Epithelial cell of proximal tubule (primary cell): Measurements from ENCODE around the gene PLK3. TPM values are rescaled to one million over a fixed set of nuclear protein-coding genes. Genes with fewer than 3 reads are reported as not detected.
A peak's percentile ranks its signal among the peaks of the same experiment; 100 is the strongest.

Experiments used
- DNase-seq: peaks from one replicate; pipeline ENCODE4 v3.0.0-alpha.2; 2011; ENCODE audit warnings: low read depth
- H3K4me3 ChIP-seq: 2 replicates; pipeline ENCODE4 v1.5.1; 2011; ENCODE audit warnings: low read depth, mild to moderate bottlenecking, low read length
- total RNA-seq: library from RNA; depleted of rRNA; stranded (reverse); fragments of >200 nt; gene quantifications from 2 replicates; pipeline ENCODE4 v1.2.3, GENCODE V29; 2015
- TF ChIP-seq, protein P1 (sequence below): conservative IDR thresholded peaks from 2 replicates; pipeline ENCODE4 v1.5.1; 2012; ENCODE audit warnings: low read depth, mild to moderate bottlenecking, low read length

The PLK3 gene
- total RNA-seq, 1 donor from 2014 or later, result 51.1 TPM

DNA sequence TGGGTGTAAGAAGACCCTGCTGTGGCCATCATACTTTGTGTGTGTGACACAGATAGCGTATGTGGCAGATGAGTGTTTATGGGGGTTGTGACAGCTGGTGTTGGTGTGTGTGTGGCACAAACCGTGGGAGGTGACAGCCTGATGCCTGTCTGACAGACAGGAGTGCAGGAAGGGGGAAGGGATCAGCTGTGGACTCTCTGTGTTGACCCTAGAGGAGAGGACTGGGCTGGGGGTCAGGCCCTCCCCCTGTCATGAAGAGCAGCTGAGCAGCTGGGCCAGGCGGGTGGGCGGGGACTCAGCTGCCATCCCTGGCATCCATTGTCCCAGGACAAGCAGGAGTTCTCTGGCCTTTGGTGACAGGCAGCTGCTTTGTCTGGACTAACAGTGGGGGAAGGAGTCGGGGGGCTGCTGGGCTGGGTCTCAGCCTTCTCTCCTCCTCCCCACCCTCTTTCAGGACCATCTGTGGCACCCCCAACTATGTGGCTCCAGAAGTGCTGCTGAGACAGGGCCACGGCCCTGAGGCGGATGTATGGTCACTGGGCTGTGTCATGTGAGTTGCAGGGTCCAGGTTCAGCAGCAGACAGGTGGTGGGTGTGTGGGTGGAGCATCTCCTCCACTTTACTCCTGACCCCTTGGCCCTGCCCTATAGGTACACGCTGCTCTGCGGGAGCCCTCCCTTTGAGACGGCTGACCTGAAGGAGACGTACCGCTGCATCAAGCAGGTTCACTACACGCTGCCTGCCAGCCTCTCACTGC is 2.3 kb downstream of the PLK3 start:
- no peak for DNase-seq
- TF ChIP-seq, protein P1, sequence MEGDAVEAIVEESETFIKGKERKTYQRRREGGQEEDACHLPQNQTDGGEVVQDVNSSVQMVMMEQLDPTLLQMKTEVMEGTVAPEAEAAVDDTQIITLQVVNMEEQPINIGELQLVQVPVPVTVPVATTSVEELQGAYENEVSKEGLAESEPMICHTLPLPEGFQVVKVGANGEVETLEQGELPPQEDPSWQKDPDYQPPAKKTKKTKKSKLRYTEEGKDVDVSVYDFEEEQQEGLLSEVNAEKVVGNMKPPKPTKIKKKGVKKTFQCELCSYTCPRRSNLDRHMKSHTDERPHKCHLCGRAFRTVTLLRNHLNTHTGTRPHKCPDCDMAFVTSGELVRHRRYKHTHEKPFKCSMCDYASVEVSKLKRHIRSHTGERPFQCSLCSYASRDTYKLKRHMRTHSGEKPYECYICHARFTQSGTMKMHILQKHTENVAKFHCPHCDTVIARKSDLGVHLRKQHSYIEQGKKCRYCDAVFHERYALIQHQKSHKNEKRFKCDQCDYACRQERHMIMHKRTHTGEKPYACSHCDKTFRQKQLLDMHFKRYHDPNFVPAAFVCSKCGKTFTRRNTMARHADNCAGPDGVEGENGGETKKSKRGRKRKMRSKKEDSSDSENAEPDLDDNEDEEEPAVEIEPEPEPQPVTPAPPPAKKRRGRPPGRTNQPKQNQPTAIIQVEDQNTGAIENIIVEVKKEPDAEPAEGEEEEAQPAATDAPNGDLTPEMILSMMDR, result no peak

DNA sequence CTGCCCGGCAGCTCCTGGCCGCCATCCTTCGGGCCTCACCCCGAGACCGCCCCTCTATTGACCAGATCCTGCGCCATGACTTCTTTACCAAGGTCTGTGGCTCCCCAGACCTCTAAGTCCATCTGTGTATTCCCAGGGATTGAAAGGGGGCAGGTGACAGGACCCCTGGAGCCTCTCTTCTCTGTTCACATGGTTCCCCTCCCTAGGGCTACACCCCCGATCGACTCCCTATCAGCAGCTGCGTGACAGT is 2.8 kb downstream of the PLK3 start:
- peak overlapping the region; percentile 93 for H3K4me3 ChIP-seq
- TF ChIP-seq, protein P1, result no peak

More for the DNA sequence above, 2.3 kb downstream of the PLK3 start:
- peak overlapping the region; percentile 93 for H3K4me3 ChIP-seq

DNA sequence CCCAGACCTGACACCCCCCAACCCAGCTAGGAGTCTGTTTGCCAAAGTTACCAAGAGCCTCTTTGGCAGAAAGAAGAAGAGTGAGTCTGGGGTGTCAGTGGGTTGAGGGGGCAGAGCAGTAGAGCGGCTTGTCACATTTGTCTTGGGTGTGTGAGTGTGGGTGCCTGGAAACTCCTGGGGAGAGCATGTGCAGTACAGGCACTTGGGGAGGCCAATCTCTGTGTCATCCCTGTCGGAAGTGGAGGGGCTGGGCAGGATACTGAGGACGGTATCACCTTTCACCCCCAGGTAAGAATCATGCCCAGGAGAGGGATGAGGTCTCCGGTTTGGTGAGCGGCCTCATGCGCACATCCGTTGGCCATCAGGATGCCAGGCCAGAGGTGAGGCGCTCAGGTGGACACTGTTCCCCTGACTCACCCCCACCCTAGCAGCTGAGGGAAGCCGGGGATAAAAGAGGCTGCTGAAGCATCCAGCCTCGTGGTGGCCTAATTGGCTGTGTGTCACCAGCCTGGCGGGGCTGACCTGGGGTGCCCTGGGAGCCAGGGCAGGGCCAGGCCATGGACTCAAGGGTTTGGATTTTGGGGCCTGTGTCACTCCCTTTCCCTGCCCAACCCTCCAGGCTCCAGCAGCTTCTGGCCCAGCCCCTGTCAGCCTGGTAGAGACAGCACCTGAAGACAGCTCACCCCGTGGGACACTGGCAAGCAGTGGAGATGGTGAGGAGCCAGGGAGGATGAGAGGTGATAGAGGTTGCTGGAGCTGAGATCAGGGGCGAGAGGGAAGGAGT is 3.3 kb downstream of the PLK3 start:
- H3K4me3 ChIP-seq, result peak overlapping the region; percentile 16
- TF ChIP-seq, protein P1, result no peak
- no peak for DNase-seq

More for the DNA sequence above, 2.8 kb downstream of the PLK3 start:
- DNase-seq, result no peak

DNA sequence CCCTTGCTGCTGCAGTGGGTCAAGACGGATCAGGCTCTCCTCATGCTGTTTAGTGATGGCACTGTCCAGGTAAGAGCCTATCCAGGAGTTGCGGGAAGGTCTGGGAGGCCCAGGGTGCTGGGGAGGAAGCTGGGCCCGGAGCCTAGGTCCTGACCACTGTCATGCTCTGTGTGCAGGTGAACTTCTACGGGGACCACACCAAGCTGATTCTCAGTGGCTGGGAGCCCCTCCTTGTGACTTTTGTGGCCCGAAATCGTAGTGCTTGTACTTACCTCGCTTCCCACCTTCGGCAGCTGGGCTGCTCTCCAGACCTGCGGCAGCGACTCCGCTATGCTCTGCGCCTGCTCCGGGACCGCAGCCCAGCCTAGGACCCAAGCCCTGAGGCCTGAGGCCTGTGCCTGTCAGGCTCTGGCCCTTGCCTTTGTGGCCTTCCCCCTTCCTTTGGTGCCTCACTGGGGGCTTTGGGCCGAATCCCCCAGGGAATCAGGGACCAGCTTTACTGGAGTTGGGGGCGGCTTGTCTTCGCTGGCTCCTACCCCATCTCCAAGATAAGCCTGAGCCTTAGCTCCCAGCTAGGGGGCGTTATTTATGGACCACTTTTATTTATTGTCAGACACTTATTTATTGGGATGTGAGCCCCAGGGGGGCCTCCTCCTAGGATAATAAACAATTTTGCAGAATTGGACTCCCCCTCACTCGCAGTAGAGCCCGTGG is 5.3 kb downstream of the PLK3 start:
- H3K4me3 ChIP-seq, result no peak overlapping the region
- no peak for DNase-seq
- TF ChIP-seq, protein P1, result no peak

DNA sequence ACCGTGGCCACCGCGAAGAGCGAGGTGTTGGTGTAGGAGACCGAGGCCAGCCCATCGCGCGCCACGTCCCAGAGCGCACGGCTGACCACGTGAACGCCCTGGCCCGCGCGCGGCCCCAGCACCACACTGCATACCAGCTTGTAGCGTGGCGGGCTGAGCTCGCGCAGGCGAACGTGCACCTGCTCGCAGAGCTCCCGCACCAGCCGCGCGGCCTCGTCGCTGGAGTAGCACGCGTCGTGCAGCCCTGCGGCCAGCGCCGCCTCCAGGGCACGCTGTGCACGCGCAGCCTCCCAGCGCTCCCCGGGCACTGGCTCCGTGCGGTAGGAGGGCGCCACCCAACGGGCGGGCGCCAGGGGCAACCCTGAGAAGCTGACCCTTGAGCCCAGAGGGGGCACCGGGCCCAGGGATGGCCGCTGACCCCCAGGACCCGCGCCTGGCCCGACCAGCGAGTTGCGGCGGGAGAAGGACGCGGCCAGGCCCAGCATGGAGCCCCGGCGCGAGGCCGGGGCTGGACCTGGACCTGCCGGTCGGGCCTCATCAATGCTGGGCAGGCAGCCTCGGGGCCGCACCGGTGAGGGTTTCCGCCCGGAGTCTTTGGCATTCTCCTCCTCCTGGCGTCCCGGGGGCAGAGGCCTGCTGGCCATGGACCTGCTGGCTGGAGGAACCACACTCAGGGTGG is 6.0 kb downstream of the PLK3 start:
- DNase-seq, result no peak
- H3K4me3 ChIP-seq, result no peak overlapping the region
- TF ChIP-seq, protein P1, result no peak

DNA sequence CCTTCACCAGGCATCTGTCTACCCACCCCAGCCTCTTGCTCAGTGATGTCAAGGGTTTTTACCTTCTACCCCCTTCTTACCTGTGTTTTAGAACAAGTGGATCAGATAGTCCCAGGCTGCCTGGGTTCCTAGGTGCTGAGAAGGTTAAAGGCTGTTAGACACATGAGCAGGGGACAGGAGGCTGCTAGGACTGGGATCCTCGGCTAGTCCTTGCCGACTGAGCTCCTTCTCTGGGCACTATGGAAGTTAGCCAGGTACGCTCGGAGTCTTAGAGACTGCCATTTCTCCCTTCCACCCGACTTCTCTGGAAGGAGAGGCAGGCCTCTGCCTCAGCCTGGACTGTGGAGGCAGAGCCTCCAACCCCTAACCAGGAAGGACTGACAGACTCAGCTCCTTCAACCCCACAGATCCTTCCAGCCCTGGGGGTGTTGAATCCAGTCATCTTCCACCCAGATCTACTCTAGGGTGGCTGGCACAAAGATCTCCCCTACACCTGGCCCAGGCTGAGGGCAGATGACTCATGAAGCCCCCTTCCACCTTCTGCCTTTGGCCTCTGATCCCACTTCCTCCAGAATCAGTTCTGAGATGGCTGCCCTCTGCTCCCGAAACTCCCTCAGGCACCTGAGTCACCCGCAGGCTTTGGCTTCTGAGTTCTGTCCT is 6.7 kb downstream of the PLK3 start, which contains the start of gene DYNLT4:
DYNLT4 (minus strand) TSS at position 648 of the 660 bp plus-strand sequence. CDS start 683 bp downstream, outside the sequence.
- DNase-seq, result no peak
- TF ChIP-seq, protein P1, result no peak
- H3K4me3 ChIP-seq, result peak within 1 kb of the TSS; percentile 48
